ENCODE data around the gene STRN.
"Not testable (repeated sequence)": the region's sequence is repeated elsewhere in the genome, so short reads cannot be mapped to it uniquely, and the experiment has no call there.

Gene STRN

GRCh38 chr2:36981911-36982310 lies 15.6 kb upstream of the STRN start:
- DNase-seq (ENCODE audit: insufficient read length) (no peak), FAIRE-seq (no peak)
- no peak for TF ChIP-seq POLR2A (IDR thresholded peaks at IDR 0.05; ENCODE audit: low read depth, low read length)
- TF ChIP-seq TAF1 (IDR thresholded peaks at IDR 0.05; ENCODE audit: borderline replicate concordance, low read depth, low read length) = no peak
- no peak for TF ChIP-seq POLR2AphosphoS5 (IDR thresholded peaks at IDR 0.05; ENCODE audit: low read depth, low read length)

GRCh38 chr2:36979007-36979406 lies 12.7 kb upstream of the STRN start:
- not testable (repeated sequence) for FAIRE-seq; DNase-seq (ENCODE audit: insufficient read length)

- TF ChIP-seq POLR2A (IDR thresholded peaks at IDR 0.05; ENCODE audit: low read depth, low read length) (no peak), TAF1 (IDR thresholded peaks at IDR 0.05; ENCODE audit: borderline replicate concordance, low read depth, low read length) (no peak), POLR2AphosphoS5 (IDR thresholded peaks at IDR 0.05; ENCODE audit: low read depth, low read length) (no peak)
- DNase-seq (ENCODE audit: insufficient read length) (no peak), FAIRE-seq (no peak)
Measured at GRCh38 chr2:36976065-36976464, 9.7 kb upstream of the STRN start.

- DNase-seq (ENCODE audit: insufficient read length) (no peak), FAIRE-seq (no peak)
- no peak for TF ChIP-seq POLR2A (IDR thresholded peaks at IDR 0.05; ENCODE audit: low read depth, low read length)
- TF ChIP-seq POLR2AphosphoS5 (IDR thresholded peaks at IDR 0.05; ENCODE audit: low read depth, low read length) = no peak
- no peak for TF ChIP-seq TAF1 (IDR thresholded peaks at IDR 0.05; ENCODE audit: borderline replicate concordance, low read depth, low read length)
Measured at GRCh38 chr2:36975306-36975705, 9.0 kb upstream of the STRN start.

DNA sequence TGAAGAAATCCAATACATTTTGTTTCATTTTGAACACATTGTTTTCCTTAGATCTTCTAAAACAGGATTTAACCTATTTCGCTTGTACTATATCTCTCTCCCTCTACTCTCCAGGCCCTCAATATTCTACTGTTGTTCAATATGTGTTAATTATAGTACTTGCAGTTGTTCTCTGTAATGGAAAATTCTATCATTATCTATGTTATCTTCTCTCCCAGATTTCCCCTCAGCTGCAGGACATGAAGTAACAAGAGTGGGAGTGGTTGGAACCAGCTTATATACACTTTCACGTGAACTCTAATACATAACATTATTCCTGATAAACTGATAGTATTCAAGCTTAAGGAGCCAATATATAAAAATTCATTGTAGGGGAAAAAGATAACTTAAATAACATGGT lies 7.0 kb upstream of the STRN start:
- no peak for DNase-seq (ENCODE audit: insufficient read length)
- no peak for TF ChIP-seq TAF1 (IDR thresholded peaks at IDR 0.05; ENCODE audit: borderline replicate concordance, low read depth, low read length)
- no peak for TF ChIP-seq POLR2A (IDR thresholded peaks at IDR 0.05; ENCODE audit: low read depth, low read length)
- TF ChIP-seq POLR2AphosphoS5 (IDR thresholded peaks at IDR 0.05; ENCODE audit: low read depth, low read length) = no peak
- FAIRE-seq = no peak

DNA sequence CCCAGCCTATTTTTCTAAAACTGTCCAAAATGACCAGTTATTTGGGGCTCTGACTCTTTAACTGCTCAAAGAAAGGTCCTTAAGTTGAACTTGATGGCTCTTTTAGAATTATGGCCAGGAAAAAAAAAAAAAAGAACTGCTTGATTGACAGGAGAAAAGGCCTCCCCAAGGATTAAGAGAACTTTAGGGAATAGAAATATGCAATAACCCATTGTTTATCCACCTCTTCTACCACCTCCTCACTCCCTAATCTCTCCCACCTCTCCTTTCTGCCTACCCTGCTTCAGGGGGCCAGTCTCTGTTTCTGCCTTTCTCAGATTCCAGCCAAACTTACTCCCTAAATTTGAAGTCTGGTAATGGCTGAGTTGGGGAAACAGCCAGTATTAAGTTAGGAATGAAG lies 5.7 kb upstream of the STRN start:
- DNase-seq (ENCODE audit: insufficient read length) (no peak), FAIRE-seq (no peak)

GRCh38 chr2:36967236-36967876 lies 1.0 kb upstream of the STRN start:
- FAIRE-seq (no peak), DNase-seq (ENCODE audit: insufficient read length) (no peak)
- no peak for TF ChIP-seq POLR2AphosphoS5 (IDR thresholded peaks at IDR 0.05; ENCODE audit: low read depth, low read length)
- no peak for TF ChIP-seq POLR2A (IDR thresholded peaks at IDR 0.05; ENCODE audit: low read depth, low read length)
- TF ChIP-seq TAF1 (IDR thresholded peaks at IDR 0.05; ENCODE audit: borderline replicate concordance, low read depth, low read length) = no peak

More for the DNA sequence above, 5.7 kb upstream of the STRN start:
- TF ChIP-seq POLR2AphosphoS5 (IDR thresholded peaks at IDR 0.05; ENCODE audit: low read depth, low read length) = no peak
- no peak for TF ChIP-seq TAF1 (IDR thresholded peaks at IDR 0.05; ENCODE audit: borderline replicate concordance, low read depth, low read length)
- no peak for TF ChIP-seq POLR2A (IDR thresholded peaks at IDR 0.05; ENCODE audit: low read depth, low read length)

GRCh38 chr2:36965751-36966369 lies 476 bp downstream of the STRN start:
- peak; percentile 51 for FAIRE-seq
- peak; percentile 9 for DNase-seq (ENCODE audit: insufficient read length)
- TF ChIP-seq POLR2A (IDR thresholded peaks at IDR 0.05; ENCODE audit: low read depth, low read length) = no peak
- TF ChIP-seq TAF1 (IDR thresholded peaks at IDR 0.05; ENCODE audit: borderline replicate concordance, low read depth, low read length) = no peak
- no peak for TF ChIP-seq POLR2AphosphoS5 (IDR thresholded peaks at IDR 0.05; ENCODE audit: low read depth, low read length)

DNA sequence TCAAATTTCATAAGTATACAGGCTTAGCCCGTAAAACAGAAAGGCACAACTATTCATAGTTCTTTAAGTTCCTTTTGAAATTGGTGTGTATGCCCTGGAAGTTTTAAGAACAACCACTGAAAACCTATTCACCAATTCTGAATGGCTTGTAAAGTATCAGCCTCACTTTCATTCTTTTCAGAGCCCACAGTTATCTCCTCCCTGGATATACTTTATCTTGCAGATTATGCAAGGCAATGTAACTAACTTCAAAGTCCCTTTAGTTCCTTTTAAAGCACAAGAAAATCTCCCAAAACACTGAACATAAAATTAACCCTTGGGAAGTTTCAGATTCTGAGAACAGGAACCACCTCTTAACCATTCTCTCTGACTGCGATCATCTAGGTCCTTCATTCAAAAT lies 1.1 kb downstream of the STRN start:
- DNase-seq (ENCODE audit: insufficient read length) = no peak
- FAIRE-seq = no peak
- no peak for TF ChIP-seq POLR2A (IDR thresholded peaks at IDR 0.05; ENCODE audit: low read depth, low read length)
- no peak for TF ChIP-seq TAF1 (IDR thresholded peaks at IDR 0.05; ENCODE audit: borderline replicate concordance, low read depth, low read length)
- no peak for TF ChIP-seq POLR2AphosphoS5 (IDR thresholded peaks at IDR 0.05; ENCODE audit: low read depth, low read length)

- no peak for TF ChIP-seq POLR2A (IDR thresholded peaks at IDR 0.05; ENCODE audit: low read depth, low read length)
- no peak for TF ChIP-seq POLR2AphosphoS5 (IDR thresholded peaks at IDR 0.05; ENCODE audit: low read depth, low read length)
- TF ChIP-seq TAF1 (IDR thresholded peaks at IDR 0.05; ENCODE audit: borderline replicate concordance, low read depth, low read length) = no peak
- DNase-seq (ENCODE audit: insufficient read length) (no peak), FAIRE-seq (no peak)
Measured at GRCh38 chr2:36964496-36965058, 1.8 kb downstream of the STRN start.

GRCh38 chr2:36963734-36964133 lies 2.6 kb downstream of the STRN start:
- TF ChIP-seq POLR2A (IDR thresholded peaks at IDR 0.05; ENCODE audit: low read depth, low read length) = no peak
- TF ChIP-seq POLR2AphosphoS5 (IDR thresholded peaks at IDR 0.05; ENCODE audit: low read depth, low read length) = no peak
- no peak for TF ChIP-seq TAF1 (IDR thresholded peaks at IDR 0.05; ENCODE audit: borderline replicate concordance, low read depth, low read length)

DNA sequence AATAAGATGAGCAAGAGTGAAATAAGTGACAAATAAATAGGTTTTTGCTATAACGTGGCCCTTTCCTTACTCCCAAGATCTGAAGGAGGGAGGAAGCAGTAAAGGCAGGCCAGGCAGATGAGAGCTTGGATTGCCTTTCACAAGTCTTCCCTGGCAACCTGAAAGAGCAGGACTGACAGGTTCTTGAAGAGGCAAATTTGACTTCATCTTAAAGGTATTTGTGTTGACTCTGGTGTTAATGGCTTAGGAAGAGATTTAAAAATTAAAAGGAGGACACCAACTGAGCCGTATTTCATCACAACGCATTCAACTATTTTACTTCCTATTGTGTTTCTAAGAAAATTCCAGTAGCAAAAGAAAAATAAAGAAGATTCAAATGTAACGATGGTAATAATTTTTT lies 3.2 kb downstream of the STRN start:
- FAIRE-seq (no peak), DNase-seq (ENCODE audit: insufficient read length) (no peak)
- no peak for TF ChIP-seq TAF1 (IDR thresholded peaks at IDR 0.05; ENCODE audit: borderline replicate concordance, low read depth, low read length)
- no peak for TF ChIP-seq POLR2A (IDR thresholded peaks at IDR 0.05; ENCODE audit: low read depth, low read length)
- no peak for TF ChIP-seq POLR2AphosphoS5 (IDR thresholded peaks at IDR 0.05; ENCODE audit: low read depth, low read length)

More at GRCh38 chr2:36963734-36964133, 2.6 kb downstream of the STRN start:
- FAIRE-seq (no peak), DNase-seq (ENCODE audit: insufficient read length) (no peak)

Measured in GM12892 (cell line).